K562 (cell line): ENCODE measurements around the gene SPRED2. TPM values are rescaled to one million over a fixed set of nuclear protein-coding genes. Genes with fewer than 3 reads are reported as not detected.

Experiments
- ATAC-seq: fragments of 200-7000 bp; cut with Tn5 transposase; 3 replicates; pipeline ENCODE4 v1.9.1; 2020; ENCODE audit warnings: moderate library complexity
- Bru-seq: library from RNA; stranded (reverse); fragments of 400-500 nt; gene quantifications from one replicate; lab custom pipeline; 2021; lab: Mats Ljungman, UMichigan
- BruChase-seq, 2 experiments: library from RNA; stranded (reverse); fragments of 400-500 nt; gene quantifications; one replicate each; lab custom pipeline; 2021; lab: Mats Ljungman, UMichigan
- BruUV-seq: library from RNA; stranded (reverse); fragments of 400-500 nt; replicated peaks from 2 replicates; lab custom pipeline; 2021; lab: Mats Ljungman, UMichigan
- CTCF ChIA-PET: fragments of 300-600 bp; formaldehyde crosslinking; extraction: SDS; loops from one replicate; lab custom pipeline; 2021; ENCODE audit warnings: low intra/inter-chr PET ratio; lab: Yijun Ruan, JAX
- POLR2A ChIA-PET: fragments of 300-600, 350-650 bp; sonication (Branson Sonifier 250); formaldehyde crosslinking; extraction: SDS; loops from one replicate; lab custom pipeline; 2021; ENCODE audit warnings: antibody characterized with exemption, inconsistent platforms; lab: Yijun Ruan, JAX
- DNase-seq, 4 experiments: peaks; one replicate each; pipeline versions ENCODE4 v3.0.0 to v3.0.0-alpha.2; 2011 to 2018; ENCODE audit warnings: low spot score in 3 of 4, mixed read lengths in 3 of 4; ENCODE audit errors: extremely low read depth in 1 of 4
- FAIRE-seq: peaks from 2 replicates; lab custom pipeline; 2011; peaks lifted over from hg19 to GRCh38; lab: Jason Lieb, UNC
- H2AFZ ChIP-seq: 2 replicates; pipeline ENCODE4 v1.6.0; 2011; ENCODE audit warnings: low read depth, low read length, control low read depth, inconsistent platforms
- H3K27ac ChIP-seq: fragments of 200-600 bp; 3 replicates; pipeline ENCODE4 v1.8.0; 2011; ENCODE audit warnings: low read depth, mild to moderate bottlenecking, control low read depth, inconsistent platforms, low read length, moderate library complexity, mixed read lengths; ENCODE audit errors: extremely low read depth
- H3K27me3 ChIP-seq, 2 experiments: fragments of 300-600 bp in 1 of 2; 2 replicates in 1 of 2; 3 replicates in 1 of 2; pipeline versions ENCODE4 v1.6.0 to v1.8.0; 2011; ENCODE audit warnings: inconsistent platforms in 2 of 2, low read length in 2 of 2, mild to moderate bottlenecking in 1 of 2, mixed read lengths in 1 of 2, moderate library complexity in 1 of 2; ENCODE audit not compliant: control insufficient read depth in 2 of 2, insufficient read depth in 2 of 2
- H3K36me3 ChIP-seq: fragments of 300-600 bp; 3 replicates; pipeline ENCODE4 v1.8.0; 2011; ENCODE audit warnings: mild to moderate bottlenecking, low read length, inconsistent platforms; ENCODE audit not compliant: control insufficient read depth, insufficient read depth
- H3K4me1 ChIP-seq, 2 experiments: fragments of 200-600 bp in 1 of 2; replicated peaks in 1 of 2; 2 replicates in 1 of 2; 3 replicates in 1 of 2; pipeline versions ENCODE4 v1.5.1 to v1.8.0; 2011; ENCODE audit warnings: inconsistent platforms in 2 of 2, low read length in 2 of 2, mild to moderate bottlenecking in 1 of 2, mixed read lengths in 1 of 2, moderate library complexity in 1 of 2; ENCODE audit not compliant: control insufficient read depth in 2 of 2, insufficient read depth in 2 of 2
- H3K4me2 ChIP-seq: 2 replicates; pipeline ENCODE4 v1.6.1; 2011; ENCODE audit warnings: low read length, control low read depth, inconsistent platforms, mixed read lengths; ENCODE audit not compliant: insufficient read depth
- H3K4me3 ChIP-seq: fragments of 200-600 bp; sonication (generic), shearing (Covaris generic); 2 replicates; pipeline ENCODE4 v1.5.1; 2016; ENCODE audit warnings: control low read depth, inconsistent platforms
- H3K79me2 ChIP-seq: fragments of 200-600 bp; 3 replicates; pipeline ENCODE4 v1.8.0; 2011; ENCODE audit warnings: low read length, inconsistent platforms; ENCODE audit not compliant: control insufficient read depth, insufficient read depth
- H3K9ac ChIP-seq, 2 experiments: 2 replicates each; pipeline versions ENCODE4 v1.6.0 to v1.6.1; 2011; ENCODE audit warnings: low read depth in 2 of 2, low read length in 2 of 2, control low read depth in 1 of 2, inconsistent platforms in 1 of 2, mild to moderate bottlenecking in 1 of 2, mixed read lengths in 1 of 2; ENCODE audit not compliant: insufficient read depth in 1 of 2
- H3K9me1 ChIP-seq: one replicate; pipeline ENCODE4 v1.6.0; 2011; ENCODE audit warnings: inconsistent platforms, mild to moderate bottlenecking, low read length, moderate library complexity; ENCODE audit not compliant: control insufficient read depth, insufficient read depth
- H3K9me3 ChIP-seq: replicated peaks from 2 replicates; pipeline ENCODE4 v1.5.1; 2011; ENCODE audit warnings: low read depth, low read length, inconsistent platforms; ENCODE audit not compliant: control insufficient read depth, insufficient read depth
- H4K20me1 ChIP-seq: replicated peaks from 2 replicates; pipeline ENCODE4 v1.6.1; 2011; ENCODE audit warnings: low read length, inconsistent platforms, mixed read lengths; ENCODE audit not compliant: control insufficient read depth, insufficient read depth
- ADNP ChIP-seq: fragments of 200-800 bp; sonication (Bioruptor generic); IDR thresholded peaks from 2 replicates; pipeline ENCODE4 v1.6.1; 2016; ENCODE audit warnings: missing genetic modification characterization, missing compliant biosample characterization
- DEAF1 ChIP-seq: fragments of 450-650 bp; formaldehyde crosslinking; IDR thresholded peaks from 2 replicates; pipeline ENCODE4 v1.4.0; 2020; ENCODE audit warnings: mild to moderate bottlenecking, moderate library complexity
- GABPA ChIP-seq: fragments of 200-800 bp; sonication (Bioruptor generic); conservative IDR thresholded peaks from 2 replicates; pipeline ENCODE4 v1.6.1; 2016; ENCODE audit warnings: low read depth, missing genetic modification characterization, missing compliant biosample characterization
- PRDM10 ChIP-seq: fragments of 450-650 bp; IDR thresholded peaks from 2 replicates; pipeline ENCODE4 v1.6.1; 2018; ENCODE audit not compliant: partially characterized antibody
- SOX6 ChIP-seq: fragments of 450-650 bp; IDR thresholded peaks from 2 replicates; pipeline ENCODE4 v1.6.1; 2014; ENCODE audit warnings: mild to moderate bottlenecking
- ZNF143 ChIP-seq: sonication (generic); formaldehyde crosslinking; IDR thresholded peaks from 2 replicates; pipeline ENCODE4 v1.9.0; 2022; ENCODE audit warnings: mild to moderate bottlenecking, missing genetic modification reagents
- WGBS: fragments of 100-300 bp; shearing (Covaris generic); methylation state at CpG from one replicate; pipeline ENCODE4 v1.1.6; 2016; ENCODE audit warnings: low coverage, mixed read lengths; ENCODE audit not compliant: insufficient coverage; ENCODE audit errors: missing lambda C conversion rate; 5-methylcytosine and 5-hydroxymethylcytosine counted together
- in situ Hi-C: fragments of 300-500 bp; cut with MboI; formaldehyde crosslinking; loops from 4 replicates; pipeline ENCODE4 v1.15.0; 2018; ENCODE audit warnings: inconsistent platforms, mixed read lengths
- intact Hi-C: fragments of 100-400 bp; cut with micrococcal nuclease; formaldehyde crosslinking; loops from 2 replicates; pipeline ENCODE4 v1.14.2; 2022
- long read RNA-seq, 3 experiments: library from polyadenylated mRNA in 2 of 3; library from RNA in 1 of 3; unstranded in 2 of 3; stranded (forward) in 1 of 3; transcript quantifications; one replicate each; pipeline ENCODE4 v2.0.0, GENCODE V29; 2019 to 2022
- polyA minus RNA-seq, 3 experiments: library from RNA; depleted of rRNA, polyadenylated mRNA; stranded (reverse); fragments of >200 nt; gene quantifications; 2 replicates each; pipeline ENCODE4 v1.2.3, GENCODE V29; 2011
- polyA plus RNA-seq, 8 experiments: library from polyadenylated mRNA; depleted of rRNA in 4 of 8; stranded (reverse) in 5 of 8; unstranded in 3 of 8; fragments of >200 nt; fragmentation: Nextera tagmentation in 2 of 8; fragmentation: Illumina TruSeq in 1 of 8; extraction: Ambion mirVana in 2 of 8; extraction: Trizol in 1 of 8; gene quantifications; 2 replicates each; pipeline versions ENCODE4 v1.2.1 to v1.2.3, GENCODE V29; 2011 to 2014; ENCODE audit warnings: inconsistent platforms in 1 of 8, missing spikeins in 1 of 8
- total RNA-seq, 7 experiments: library from RNA; depleted of rRNA in 6 of 7; stranded (reverse); fragments of >200 nt in 6 of 7; fragmentation: Illumina TruSeq in 2 of 7; extraction: Trizol in 2 of 7; gene quantifications; 2 replicates each; pipeline versions ENCODE4 v1.2.1 to v1.2.3, GENCODE V29; 2011 to 2021; ENCODE audit warnings: low replicate concordance in 1 of 7

Gene SPRED2, protein sequence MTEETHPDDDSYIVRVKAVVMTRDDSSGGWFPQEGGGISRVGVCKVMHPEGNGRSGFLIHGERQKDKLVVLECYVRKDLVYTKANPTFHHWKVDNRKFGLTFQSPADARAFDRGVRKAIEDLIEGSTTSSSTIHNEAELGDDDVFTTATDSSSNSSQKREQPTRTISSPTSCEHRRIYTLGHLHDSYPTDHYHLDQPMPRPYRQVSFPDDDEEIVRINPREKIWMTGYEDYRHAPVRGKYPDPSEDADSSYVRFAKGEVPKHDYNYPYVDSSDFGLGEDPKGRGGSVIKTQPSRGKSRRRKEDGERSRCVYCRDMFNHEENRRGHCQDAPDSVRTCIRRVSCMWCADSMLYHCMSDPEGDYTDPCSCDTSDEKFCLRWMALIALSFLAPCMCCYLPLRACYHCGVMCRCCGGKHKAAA
- 32.9 and 55.4 TPM in 2 replicates for total RNA-seq (2011; cell fraction: chromatin; rRNA removed; ENCODE audit: low replicate concordance)
- total RNA-seq (2011; cell fraction: nucleolus; rRNA removed): 16.8 and 20.1 TPM in 2 replicates
- 32.7 and 48.2 TPM in 2 replicates for total RNA-seq (2011; cell fraction: nucleoplasm; rRNA removed)
- total RNA-seq (2014; rRNA removed) (7.8 and 9.5 TPM in 2 replicates), total RNA-seq (2014; rRNA removed; fragmentation: Illumina TruSeq; extraction: Trizol) (14.1 and 14.8 TPM in 2 replicates), total RNA-seq (2015; rRNA removed; fragmentation: Illumina TruSeq; extraction: Trizol) (10.2 and 10.7 TPM in 2 replicates), total RNA-seq (2021) (42.6 and 50.8 TPM in 2 replicates), polyA plus RNA-seq (2011; rRNA removed) (15.3 and 16.5 TPM in 2 replicates), polyA plus RNA-seq (2014; fragmentation: Illumina TruSeq; extraction: Trizol) (40.9 and 42.6 TPM in 2 replicates), polyA plus RNA-seq (2014; fragmentation: Nextera tagmentation; extraction: Ambion mirVana) (1 to 10 TPM; 4.6 to 6.4 TPM), polyA plus RNA-seq (2014; rRNA removed) (17.9 and 21.2 TPM in 2 replicates), polyA minus RNA-seq (2011; rRNA and poly(A)+ RNA removed) (16.7 and 18.3 TPM in 2 replicates), Bru-seq, nascent RNA (percentile 92 among the genes with signal in this experiment), BruChase-seq, experiment 1, labeled RNA remaining after a 2-hour chase (percentile 90 among the genes with signal in this experiment), BruChase-seq, experiment 2, labeled RNA remaining after a 6-hour chase (percentile 86 among the genes with signal in this experiment)
- 18.1 and 23.5 TPM in 2 replicates for polyA plus RNA-seq (2011; cell fraction: cytosol; rRNA removed)
- 20.4 and 30.3 TPM in 2 replicates for polyA plus RNA-seq (2011; cell fraction: nucleus; rRNA removed)
- 22.1 and 26.6 TPM in 2 replicates for polyA plus RNA-seq (2012)
- 22.5 and 22.8 TPM in 2 replicates for polyA minus RNA-seq (2011; cell fraction: cytosol; rRNA and poly(A)+ RNA removed)
- 6.9 and 9.3 TPM in 2 replicates for polyA minus RNA-seq (2011; cell fraction: nucleus; rRNA and poly(A)+ RNA removed)
- long read RNA-seq, experiment 1, full-length matches to known transcripts: 3 of 65 reads
- long read RNA-seq, experiment 1, partial matches to known transcripts: 11 of 65 reads
- long read RNA-seq, experiment 1, other reads (novel, unspliced or antisense): 51 of 65 reads
- long read RNA-seq, experiment 2, full-length matches to known transcripts: 10 of 32 reads
- long read RNA-seq, experiment 2, partial matches to known transcripts: 1 of 32 reads
- long read RNA-seq, experiment 2, other reads (novel, unspliced or antisense): 21 of 32 reads
- long read RNA-seq, experiment 3, partial matches to known transcripts: 0 of 6 reads
- long read RNA-seq, experiment 3, other reads (novel, unspliced or antisense): 6 of 6 reads

- peaks cover 22% of the 10 kb centered on the region for H3K36me3 ChIP-seq
- POLR2A ChIA-PET: interaction anchor here (0.6 to 8.6 kb wide), 10 partner anchors 16 to 1170 kb away, joined by 3 to 63 read pairs (median 3); partner anchors contain the start of gene ACTR2
- peaks cover 5% of the 10 kb centered on the region for H3K9me1 ChIP-seq
- BruUV-seq: no TSS peak
- DNase-seq (peak; percentile 80 to 97 (median 86)), FAIRE-seq (peak; percentile 89), ATAC-seq (peak; percentile 64)
- intact Hi-C loops: loop anchor here (2.0 to 10.0 kb wide), 3 partner anchors 50 to 368 kb away; no protein-coding TSS in a partner anchor
- H3K4me3 ChIP-seq: peak within 1 kb of the TSS; percentile 85
- H3K27ac ChIP-seq: peak within 1 kb of the TSS; percentile 92
- H3K27me3 ChIP-seq: no peaks in the 10 kb centered on the region
- H3K4me2 ChIP-seq: peak within 1 kb of the TSS; percentile 82
- CTCF ChIA-PET: interaction anchor here (0.7 kb wide), 1 partner anchor 338 kb away, joined by 7 read pairs; no protein-coding TSS in a partner anchor
- H4K20me1 ChIP-seq: peaks cover 25% of the 10 kb centered on the region
- H3K79me2 ChIP-seq: peaks cover 58% of the 10 kb centered on the region
- in situ Hi-C loops: no loop called here
- no peaks in the 10 kb centered on the region for H3K9me3 ChIP-seq
- peak within 1 kb of the TSS; percentile 67 for H2AFZ ChIP-seq
- peaks cover 31 to 52% of the 10 kb centered on the region in 2 experiments for H3K4me1 ChIP-seq
- 2% methylated on average over 27 of the region's 68 CpGs for WGBS
- H3K9ac ChIP-seq: peak within 1 kb of the TSS; percentile 86 to 98
- TF ChIP-seq ADNP (tag): no peak
- peak; percentile 83 for TF ChIP-seq GABPA (tag)
- peak; percentile 83 for TF ChIP-seq PRDM10
- TF ChIP-seq DEAF1 (CRISPR knock-in tag): no peak
- TF ChIP-seq SOX6: peak; percentile 77
- no peak for TF ChIP-seq ZNF143 (CRISPR knock-in tag)
Measured at GRCh38 chr2:65432227-65433190, at the start of gene SPRED2. TSS of gene SPRED2 (minus strand) at chr2:65432599. CDS start at chr2:65431987, 612 bp downstream.
